Measurements from ENCODE around the gene SLC25A43.

The SLC25A43 gene

GRCh38 chrX:119411959-119412358, 12.8 kb downstream of the SLC25A43 start:
- no peak for ATAC-seq
- TF ChIP-seq TSHZ2 (CRISPR knock-in tag; IDR thresholded peaks at IDR 0.05) (no peak), ESRRG (CRISPR knock-in tag; IDR thresholded peaks at IDR 0.05) (no peak), OSR1 (CRISPR knock-in tag; IDR thresholded peaks at IDR 0.05) (no peak), GLIS3 (CRISPR knock-in tag; IDR thresholded peaks at IDR 0.05) (no peak), TOX (CRISPR knock-in tag; IDR thresholded peaks at IDR 0.05; ENCODE audit: borderline replicate concordance) (no peak), CSDC2 (CRISPR knock-in tag; IDR thresholded peaks at IDR 0.05) (no peak), ZNF8 (CRISPR knock-in tag; IDR thresholded peaks at IDR 0.05) (no peak)
- TF ChIP-seq, protein P1, sequence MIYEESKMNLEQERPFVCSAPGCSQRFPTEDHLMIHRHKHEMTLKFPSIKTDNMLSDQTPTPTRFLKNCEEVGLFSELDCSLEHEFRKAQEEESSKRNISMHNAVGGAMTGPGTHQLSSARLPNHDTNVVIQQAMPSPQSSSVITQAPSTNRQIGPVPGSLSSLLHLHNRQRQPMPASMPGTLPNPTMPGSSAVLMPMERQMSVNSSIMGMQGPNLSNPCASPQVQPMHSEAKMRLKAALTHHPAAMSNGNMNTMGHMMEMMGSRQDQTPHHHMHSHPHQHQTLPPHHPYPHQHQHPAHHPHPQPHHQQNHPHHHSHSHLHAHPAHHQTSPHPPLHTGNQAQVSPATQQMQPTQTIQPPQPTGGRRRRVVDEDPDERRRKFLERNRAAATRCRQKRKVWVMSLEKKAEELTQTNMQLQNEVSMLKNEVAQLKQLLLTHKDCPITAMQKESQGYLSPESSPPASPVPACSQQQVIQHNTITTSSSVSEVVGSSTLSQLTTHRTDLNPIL (CRISPR knock-in tag; IDR thresholded peaks at IDR 0.05; ENCODE audit: low read depth) = no peak

GRCh38 chrX:119417376-119417775, 18.2 kb downstream of the SLC25A43 start:
- no peak for ATAC-seq
- TF ChIP-seq TSHZ2 (CRISPR knock-in tag; IDR thresholded peaks at IDR 0.05) (no peak), ESRRG (CRISPR knock-in tag; IDR thresholded peaks at IDR 0.05) (no peak), ZNF565 (CRISPR knock-in tag; conservative IDR thresholded peaks at IDR 0.05; ENCODE audit: low read depth) (no peak), SNAI2 (CRISPR knock-in tag; IDR thresholded peaks at IDR 0.05) (no peak)
- TF ChIP-seq, protein P2, sequence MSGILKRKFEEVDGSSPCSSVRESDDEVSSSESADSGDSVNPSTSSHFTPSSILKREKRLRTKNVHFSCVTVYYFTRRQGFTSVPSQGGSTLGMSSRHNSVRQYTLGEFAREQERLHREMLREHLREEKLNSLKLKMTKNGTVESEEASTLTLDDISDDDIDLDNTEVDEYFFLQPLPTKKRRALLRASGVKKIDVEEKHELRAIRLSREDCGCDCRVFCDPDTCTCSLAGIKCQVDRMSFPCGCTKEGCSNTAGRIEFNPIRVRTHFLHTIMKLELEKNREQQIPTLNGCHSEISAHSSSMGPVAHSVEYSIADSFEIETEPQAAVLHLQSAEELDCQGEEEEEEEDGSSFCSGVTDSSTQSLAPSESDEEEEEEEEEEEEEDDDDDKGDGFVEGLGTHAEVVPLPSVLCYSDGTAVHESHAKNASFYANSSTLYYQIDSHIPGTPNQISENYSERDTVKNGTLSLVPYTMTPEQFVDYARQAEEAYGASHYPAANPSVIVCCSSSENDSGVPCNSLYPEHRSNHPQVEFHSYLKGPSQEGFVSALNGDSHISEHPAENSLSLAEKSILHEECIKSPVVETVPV (CRISPR knock-in tag; IDR thresholded peaks at IDR 0.05) = no peak

DNA sequence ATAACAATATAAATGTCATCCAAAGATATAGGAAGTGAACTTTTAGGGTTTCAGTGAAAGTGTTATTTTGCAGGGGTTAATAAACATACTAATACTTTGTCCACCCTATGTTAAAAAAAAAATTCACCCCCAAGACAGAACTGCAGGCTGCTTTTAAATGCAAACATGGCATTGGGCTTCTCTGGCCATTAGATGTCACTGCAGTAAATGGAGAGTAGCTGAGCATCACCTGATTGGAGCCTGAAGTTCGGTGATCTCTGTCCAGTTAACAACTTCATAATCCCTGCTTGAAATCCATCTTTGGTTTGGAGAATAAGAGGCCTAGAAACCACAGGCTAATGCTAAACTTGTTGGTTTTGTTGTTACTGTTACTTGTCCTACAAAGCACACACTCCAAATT, 18.7 kb downstream of the SLC25A43 start:
- TF ChIP-seq ZNF70 (CRISPR knock-in tag; IDR thresholded peaks at IDR 0.05) (no peak), PPARA (CRISPR knock-in tag; IDR thresholded peaks at IDR 0.05; ENCODE audit: borderline replicate concordance) (no peak), BACH2 (CRISPR knock-in tag; IDR thresholded peaks at IDR 0.05; ENCODE audit: borderline replicate concordance) (no peak), ZNF565 (CRISPR knock-in tag; conservative IDR thresholded peaks at IDR 0.05; ENCODE audit: low read depth) (no peak), ARNTL (CRISPR knock-in tag; IDR thresholded peaks at IDR 0.05; ENCODE audit: borderline replicate concordance, low read depth) (no peak), ZC3H10 (CRISPR knock-in tag; IDR thresholded peaks at IDR 0.05) (no peak), ZNF8 (CRISPR knock-in tag; IDR thresholded peaks at IDR 0.05) (no peak), RARB (CRISPR knock-in tag; IDR thresholded peaks at IDR 0.05) (no peak), GLIS3 (CRISPR knock-in tag; IDR thresholded peaks at IDR 0.05) (no peak), ZFP30 (CRISPR knock-in tag; IDR thresholded peaks at IDR 0.05) (no peak), CSDC2 (CRISPR knock-in tag; IDR thresholded peaks at IDR 0.05) (no peak), TOX (CRISPR knock-in tag; IDR thresholded peaks at IDR 0.05; ENCODE audit: borderline replicate concordance) (no peak), TSHZ2 (CRISPR knock-in tag; IDR thresholded peaks at IDR 0.05) (no peak), ZFP3 (CRISPR knock-in tag; IDR thresholded peaks at IDR 0.05) (no peak), OSR1 (CRISPR knock-in tag; IDR thresholded peaks at IDR 0.05) (no peak), ESRRG (CRISPR knock-in tag; IDR thresholded peaks at IDR 0.05) (no peak)
- TF ChIP-seq, protein P1 (CRISPR knock-in tag; IDR thresholded peaks at IDR 0.05; ENCODE audit: low read depth) = no peak
- TF ChIP-seq, protein P3, sequence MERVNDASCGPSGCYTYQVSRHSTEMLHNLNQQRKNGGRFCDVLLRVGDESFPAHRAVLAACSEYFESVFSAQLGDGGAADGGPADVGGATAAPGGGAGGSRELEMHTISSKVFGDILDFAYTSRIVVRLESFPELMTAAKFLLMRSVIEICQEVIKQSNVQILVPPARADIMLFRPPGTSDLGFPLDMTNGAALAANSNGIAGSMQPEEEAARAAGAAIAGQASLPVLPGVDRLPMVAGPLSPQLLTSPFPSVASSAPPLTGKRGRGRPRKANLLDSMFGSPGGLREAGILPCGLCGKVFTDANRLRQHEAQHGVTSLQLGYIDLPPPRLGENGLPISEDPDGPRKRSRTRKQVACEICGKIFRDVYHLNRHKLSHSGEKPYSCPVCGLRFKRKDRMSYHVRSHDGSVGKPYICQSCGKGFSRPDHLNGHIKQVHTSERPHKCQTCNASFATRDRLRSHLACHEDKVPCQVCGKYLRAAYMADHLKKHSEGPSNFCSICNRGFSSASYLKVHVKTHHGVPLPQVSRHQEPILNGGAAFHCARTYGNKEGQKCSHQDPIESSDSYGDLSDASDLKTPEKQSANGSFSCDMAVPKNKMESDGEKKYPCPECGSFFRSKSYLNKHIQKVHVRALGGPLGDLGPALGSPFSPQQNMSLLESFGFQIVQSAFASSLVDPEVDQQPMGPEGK (CRISPR knock-in tag; IDR thresholded peaks at IDR 0.05; ENCODE audit: borderline replicate concordance) = no peak
- ATAC-seq = peak; percentile 59
